ENCODE measurements around the gene PRXL2A. TPM values are rescaled to one million over a fixed set of nuclear protein-coding genes. Genes with fewer than 3 reads are reported as not detected.
A peak's percentile ranks its signal among the peaks of the same experiment; 100 is the strongest.
"Not testable (repeated sequence)": the region's sequence is repeated elsewhere in the genome, so short reads cannot be mapped to it uniquely, and the experiment has no call there.

The PRXL2A gene
- total RNA-seq, 6 experiments from 2014 or later, result 0.15 to 0.52 (median 0.28) TPM; not detected in 3

GRCh38 chr10:80474597-80474910 lies 66.2 kb downstream of the PRXL2A start:
- Mint-ChIP-seq H3K27ac (peak overlapping the region; percentile 77), H3K4me1 (ENCODE audit: low read depth) (peaks cover 67% of the 10 kb centered on the region), H3K4me3 (peak overlapping the region; percentile 20; the same call in 1 of the 2 replicates), H3K9me3 (peaks cover 16% of the 10 kb centered on the region), H3K36me3 (ENCODE audit: low read depth) (peaks cover 33% of the 10 kb centered on the region), H3K27me3 (ENCODE audit: insufficient read depth) (peaks cover 3% of the 10 kb centered on the region)
- no peak for DNase-seq
- TF ChIP-seq, protein P1, sequence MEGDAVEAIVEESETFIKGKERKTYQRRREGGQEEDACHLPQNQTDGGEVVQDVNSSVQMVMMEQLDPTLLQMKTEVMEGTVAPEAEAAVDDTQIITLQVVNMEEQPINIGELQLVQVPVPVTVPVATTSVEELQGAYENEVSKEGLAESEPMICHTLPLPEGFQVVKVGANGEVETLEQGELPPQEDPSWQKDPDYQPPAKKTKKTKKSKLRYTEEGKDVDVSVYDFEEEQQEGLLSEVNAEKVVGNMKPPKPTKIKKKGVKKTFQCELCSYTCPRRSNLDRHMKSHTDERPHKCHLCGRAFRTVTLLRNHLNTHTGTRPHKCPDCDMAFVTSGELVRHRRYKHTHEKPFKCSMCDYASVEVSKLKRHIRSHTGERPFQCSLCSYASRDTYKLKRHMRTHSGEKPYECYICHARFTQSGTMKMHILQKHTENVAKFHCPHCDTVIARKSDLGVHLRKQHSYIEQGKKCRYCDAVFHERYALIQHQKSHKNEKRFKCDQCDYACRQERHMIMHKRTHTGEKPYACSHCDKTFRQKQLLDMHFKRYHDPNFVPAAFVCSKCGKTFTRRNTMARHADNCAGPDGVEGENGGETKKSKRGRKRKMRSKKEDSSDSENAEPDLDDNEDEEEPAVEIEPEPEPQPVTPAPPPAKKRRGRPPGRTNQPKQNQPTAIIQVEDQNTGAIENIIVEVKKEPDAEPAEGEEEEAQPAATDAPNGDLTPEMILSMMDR (IDR thresholded peaks at IDR 0.05), result no peak

- no peak overlapping the region; the same call in 1 of the 2 replicates for H3K4me3 Mint-ChIP-seq
- H3K4me1 Mint-ChIP-seq (ENCODE audit: low read depth), result peaks cover 64% of the 10 kb centered on the region
- peaks cover 33% of the 10 kb centered on the region for H3K36me3 Mint-ChIP-seq (ENCODE audit: low read depth)
- no peak for DNase-seq
- TF ChIP-seq, protein P1 (IDR thresholded peaks at IDR 0.05), result no peak
- H3K27me3 Mint-ChIP-seq (ENCODE audit: insufficient read depth), result peaks cover 3% of the 10 kb centered on the region
- H3K27ac Mint-ChIP-seq, result peak overlapping the region; percentile 77
- peaks cover 16% of the 10 kb centered on the region for H3K9me3 Mint-ChIP-seq
These were observed 66.6 kb downstream of the PRXL2A start for GRCh38 chr10:80474941-80475340.

DNA sequence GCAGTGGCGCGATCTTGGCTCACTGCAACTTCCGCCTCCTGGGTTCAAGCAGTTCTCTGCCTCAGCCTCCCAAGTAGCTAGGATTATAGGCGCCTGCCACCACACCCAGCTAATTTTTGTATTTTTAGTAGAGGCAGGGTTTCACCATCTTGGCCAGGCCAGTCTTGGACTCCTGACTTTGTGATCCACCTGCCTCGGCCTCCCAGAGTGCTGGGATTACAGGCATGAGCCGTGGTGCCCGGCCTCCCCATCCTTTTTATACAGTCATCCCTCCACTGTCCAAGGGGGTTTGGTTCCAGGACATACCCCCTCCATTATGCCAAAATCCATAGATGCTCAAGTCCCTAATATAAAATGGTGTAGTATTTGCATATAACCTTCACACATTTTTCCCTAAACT lies 67.3 kb downstream of the PRXL2A start:
- not testable (repeated sequence) for H3K27ac Mint-ChIP-seq; DNase-seq; H3K27me3 Mint-ChIP-seq (ENCODE audit: insufficient read depth); H3K4me3 Mint-ChIP-seq
- Mint-ChIP-seq H3K9me3 (peaks cover 19% of the 10 kb centered on the region), H3K36me3 (ENCODE audit: low read depth) (peaks cover 39% of the 10 kb centered on the region), H3K4me1 (ENCODE audit: low read depth) (peaks cover 62% of the 10 kb centered on the region)

DNA sequence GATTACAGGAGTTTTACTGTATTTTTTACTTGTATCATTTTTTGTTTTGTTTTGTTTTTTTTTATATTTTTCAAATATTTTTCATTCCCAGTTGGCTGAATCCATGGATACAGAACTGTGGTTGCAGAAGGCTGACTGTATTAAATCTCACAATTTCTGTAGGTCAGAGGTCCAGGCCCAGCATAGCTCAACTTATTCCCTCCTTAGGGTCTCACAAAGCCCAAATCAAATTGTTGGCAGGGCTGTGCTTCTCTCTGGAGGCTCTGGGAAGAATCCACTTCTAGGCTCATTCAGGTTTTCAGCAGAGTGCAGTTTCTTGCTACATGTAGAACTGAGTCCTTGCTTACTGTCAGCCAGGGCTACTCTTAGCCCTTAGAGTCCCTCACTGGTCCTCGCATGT lies 68.3 kb downstream of the PRXL2A start:
- TF ChIP-seq, protein P1 (IDR thresholded peaks at IDR 0.05), result no peak
- H3K9me3 Mint-ChIP-seq, result peaks cover 19% of the 10 kb centered on the region
- H3K27ac Mint-ChIP-seq, result no peak overlapping the region
- peaks cover 3% of the 10 kb centered on the region for H3K27me3 Mint-ChIP-seq (ENCODE audit: insufficient read depth)
- peaks cover 51% of the 10 kb centered on the region for H3K4me1 Mint-ChIP-seq (ENCODE audit: low read depth)
- H3K36me3 Mint-ChIP-seq (ENCODE audit: low read depth), result peaks cover 36% of the 10 kb centered on the region
- DNase-seq, result no peak
- H3K4me3 Mint-ChIP-seq, result no peak overlapping the region

- peaks cover 19% of the 10 kb centered on the region for H3K9me3 Mint-ChIP-seq
- TF ChIP-seq, protein P1 (IDR thresholded peaks at IDR 0.05), result no peak
- peak overlapping the region; percentile 43 for H3K27ac Mint-ChIP-seq
- DNase-seq, result peak; percentile 86
- H3K27me3 Mint-ChIP-seq (ENCODE audit: insufficient read depth), result peaks cover 3% of the 10 kb centered on the region
- H3K4me3 Mint-ChIP-seq, result peak overlapping the region; percentile 41; the same call in 1 of the 2 replicates
- H3K36me3 Mint-ChIP-seq (ENCODE audit: low read depth), result peaks cover 36% of the 10 kb centered on the region
- peaks cover 40% of the 10 kb centered on the region for H3K4me1 Mint-ChIP-seq (ENCODE audit: low read depth)
These were observed 69.5 kb downstream of the PRXL2A start for GRCh38 chr10:80477813-80478212.

DNA sequence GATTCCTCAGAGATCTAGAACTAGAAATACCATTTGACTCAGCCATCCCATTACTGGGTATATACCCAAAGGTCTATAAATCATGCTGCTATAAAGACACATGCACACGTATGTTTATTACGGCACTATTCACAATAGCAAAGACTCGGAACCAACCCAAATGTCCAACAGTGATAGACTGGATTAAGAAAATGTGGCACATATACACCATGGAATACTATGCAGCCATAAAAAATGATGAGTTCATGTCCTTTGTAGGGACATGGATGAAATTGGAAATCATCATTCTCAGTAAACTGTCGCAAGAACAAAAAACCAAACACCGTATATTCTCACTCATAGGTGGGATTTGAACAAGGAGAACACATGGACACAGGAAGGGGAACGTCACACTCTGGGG lies 72.0 kb downstream of the PRXL2A start:
- not testable (repeated sequence) for H3K27me3 Mint-ChIP-seq (ENCODE audit: insufficient read depth); H3K4me3 Mint-ChIP-seq; H3K27ac Mint-ChIP-seq; DNase-seq
- Mint-ChIP-seq H3K4me1 (ENCODE audit: low read depth) (peaks cover 41% of the 10 kb centered on the region), H3K36me3 (ENCODE audit: low read depth) (peaks cover 30% of the 10 kb centered on the region), H3K9me3 (peaks cover 19% of the 10 kb centered on the region)

GRCh38 chr10:80480852-80481251 lies 72.5 kb downstream of the PRXL2A start:
- Mint-ChIP-seq H3K9me3 (peaks cover 19% of the 10 kb centered on the region), H3K4me3 (no peak overlapping the region), H3K36me3 (ENCODE audit: low read depth) (peaks cover 30% of the 10 kb centered on the region), H3K27ac (no peak overlapping the region), H3K4me1 (ENCODE audit: low read depth) (peaks cover 44% of the 10 kb centered on the region), H3K27me3 (ENCODE audit: insufficient read depth) (peaks cover 3% of the 10 kb centered on the region)
- DNase-seq, result no peak
- TF ChIP-seq, protein P1 (IDR thresholded peaks at IDR 0.05), result no peak

Measured in HFFc6 (cell line).